D341Med (cell line): Measurements from ENCODE around the gene ARHGEF17.

Experiments
- DNase-seq: peaks from one replicate; pipeline ENCODE4 v3.0.0; 2012; ENCODE audit warnings: low spot score

ARHGEF17 gene

DNA sequence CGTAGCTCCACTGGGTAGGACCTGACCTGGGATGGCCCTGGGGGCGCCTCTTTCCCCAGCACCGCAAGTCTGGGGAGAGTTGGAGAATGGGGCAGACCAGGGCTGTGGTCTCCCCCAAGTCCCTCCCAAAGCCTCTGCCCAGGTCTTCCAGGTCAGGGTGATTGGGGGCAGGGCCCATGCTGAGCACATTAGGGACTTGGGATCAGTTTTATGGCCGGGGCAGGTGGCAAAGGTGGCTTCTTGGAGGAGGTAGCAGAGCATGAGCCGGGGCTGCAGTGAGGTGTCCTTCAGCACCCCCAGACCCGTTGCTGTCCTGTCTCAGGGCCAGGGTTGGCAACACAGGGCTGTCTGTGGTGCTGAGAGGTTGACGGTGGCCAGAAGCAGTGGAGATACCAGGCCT lies 74.1 kb downstream of the ARHGEF17 start:
- no peak for DNase-seq

DNA sequence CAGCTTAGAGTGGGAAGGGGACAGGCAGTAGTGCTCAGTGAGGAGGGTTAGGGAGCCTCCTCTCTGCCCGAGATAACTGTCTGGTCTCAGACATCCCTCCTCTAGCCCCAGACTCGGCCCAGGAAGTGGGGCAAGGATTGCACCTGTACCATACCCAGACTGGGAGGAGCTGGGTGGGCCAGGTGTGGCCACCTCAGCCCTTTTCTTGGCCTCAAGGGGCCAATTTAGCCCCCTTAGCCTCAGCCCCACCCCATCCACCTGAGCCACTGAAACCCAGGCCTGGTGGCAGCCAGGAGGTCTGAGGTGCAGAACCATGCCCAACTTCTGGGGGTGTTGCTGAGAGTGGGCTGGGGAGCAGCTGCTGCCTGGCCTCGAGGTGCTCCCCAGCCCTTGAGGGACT lies 74.7 kb downstream of the ARHGEF17 start:
- DNase-seq, result no peak

GRCh38 chr11:73383249-73384124 lies 75.4 kb downstream of the ARHGEF17 start:
- DNase-seq, result no peak

DNA sequence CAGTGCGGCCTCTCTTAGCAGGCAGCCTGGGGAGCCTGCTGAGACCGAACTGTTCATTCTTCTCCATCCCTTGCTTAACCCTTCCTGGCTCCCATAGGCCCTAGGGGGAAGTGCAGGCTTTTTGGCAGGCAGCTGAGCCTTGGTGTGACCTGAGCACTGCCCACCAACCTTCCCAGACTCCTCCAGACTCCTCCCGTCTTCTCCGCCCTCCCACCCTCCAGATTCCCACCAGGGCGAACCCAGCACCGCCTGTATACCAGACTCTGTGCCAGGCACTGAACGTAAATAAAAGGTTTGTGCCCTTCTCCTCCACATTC lies 76.0 kb downstream of the ARHGEF17 start:
- DNase-seq, result no peak

- no peak for DNase-seq
Observed at GRCh38 chr11:73384531-73384871, 76.4 kb downstream of the ARHGEF17 start.

GRCh38 chr11:73384872-73385689 lies 77.0 kb downstream of the ARHGEF17 start:
- DNase-seq, result no peak

- no peak for DNase-seq
Observed at GRCh38 chr11:73386016-73386415, 77.9 kb downstream of the ARHGEF17 start.

- DNase-seq, result no peak
Observed at GRCh38 chr11:73386546-73386945, 78.5 kb downstream of the ARHGEF17 start.

GRCh38 chr11:73387594-73388264 lies 79.7 kb downstream of the ARHGEF17 start:
- no peak for DNase-seq

GRCh38 chr11:73388265-73389133 lies 80.4 kb downstream of the ARHGEF17 start:
- no peak for DNase-seq

DNA sequence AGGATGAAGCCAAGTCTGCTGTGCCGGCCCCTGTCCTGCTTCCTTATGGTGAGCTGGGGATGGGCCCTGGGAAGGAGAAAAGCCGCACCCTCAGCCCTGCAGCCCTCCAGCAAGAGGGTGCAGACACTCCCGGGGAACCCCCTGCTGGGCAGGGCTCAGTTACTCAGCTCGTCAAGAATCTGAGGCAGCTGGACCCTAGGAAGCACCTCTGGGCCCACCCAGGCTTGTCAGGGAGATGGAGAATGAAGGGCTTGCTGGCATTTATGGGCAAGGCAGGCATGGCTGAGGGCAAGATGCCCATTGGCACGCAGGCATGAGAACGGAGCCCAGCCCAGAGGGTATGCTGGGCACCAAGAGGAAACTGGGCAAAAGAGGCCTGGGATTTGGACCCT lies 81.1 kb downstream of the ARHGEF17 start:
- no peak for DNase-seq

GRCh38 chr11:73389916-73390315 lies 81.8 kb downstream of the ARHGEF17 start:
- no peak for DNase-seq

- DNase-seq, result no peak
Observed at GRCh38 chr11:73390601-73391565, 82.8 kb downstream of the ARHGEF17 start.

- DNase-seq, result no peak
Observed at GRCh38 chr11:73391665-73392064, 83.6 kb downstream of the ARHGEF17 start.

GRCh38 chr11:73392108-73393010 lies 84.3 kb downstream of the ARHGEF17 start:
- DNase-seq, result no peak

GRCh38 chr11:73393011-73393380 lies 84.9 kb downstream of the ARHGEF17 start:
- no peak for DNase-seq

- DNase-seq, result peak; percentile 88
Observed at GRCh38 chr11:73393479-73394415, 85.7 kb downstream of the ARHGEF17 start.
